HCT116 (cell line): ENCODE measurements around the gene LHFPL6. TPM values are rescaled to one million over a fixed set of nuclear protein-coding genes. Genes with fewer than 3 reads are reported as not detected.

ENCODE experiments used
- ATAC-seq: fragments of 200-7000 bp; cut with Tn5 transposase; 2 replicates; pipeline ENCODE4 v1.9.1; 2020; ENCODE audit warnings: mild to moderate bottlenecking, moderate library complexity
- BruUV-seq: library from RNA; stranded (reverse); fragments of 400-500 nt; replicated peaks from 2 replicates; lab custom pipeline; 2021; lab: Mats Ljungman, UMichigan
- CTCF ChIA-PET: fragments of 300-600 bp; sonication (Branson Sonifier 250); formaldehyde crosslinking; loops from one replicate; lab custom pipeline; 2021; ENCODE audit warnings: antibody characterized with exemption; lab: Charles Lee
- POLR2A ChIA-PET: fragments of 300-600, 350-600 bp; sonication (Branson Sonifier 250); formaldehyde crosslinking; loops from one replicate; lab custom pipeline; 2021; ENCODE audit warnings: antibody characterized with exemption; lab: Charles Lee
- RAD21 ChIA-PET, 2 experiments: fragments of 300-600 bp; sonication (Branson Sonifier 250); formaldehyde crosslinking; loops; one replicate each; lab custom pipeline; 2023; ENCODE audit warnings: low total read pairs in 2 of 2; ENCODE audit not compliant: uncharacterized antibody in 2 of 2, unreplicated experiment in 2 of 2, low non-redundant PET in 1 of 2; lab: Charles Lee
- DNase-seq: peaks from one replicate; pipeline ENCODE4 v3.0.0-alpha.2; 2010; ENCODE audit warnings: low read depth, low spot score
- H2AFZ ChIP-seq: fragments of 200-600 bp; shearing (Covaris generic), sonication (generic); 2 replicates; pipeline ENCODE4 v1.6.1; 2017; ENCODE audit warnings: low read depth, mixed run types, mixed read lengths, antibody characterized with exemption, low read length; ENCODE audit not compliant: poor library complexity, severe bottlenecking
- H3K27ac ChIP-seq: 2 replicates; pipeline ENCODE4 v1.5.1; 2012; ENCODE audit warnings: low read depth, low read length
- H3K27me3 ChIP-seq: fragments of 200-600 bp; sonication (generic); 2 replicates; pipeline ENCODE4 v1.6.1; 2016; ENCODE audit warnings: mixed run types, low read length, mixed read lengths; ENCODE audit not compliant: insufficient read depth
- H3K36me3 ChIP-seq, 2 experiments: fragments of 200-500 bp in 1 of 2; fragments of 200-600 bp in 1 of 2; sonication (Bioruptor generic) in 1 of 2; sonication (generic) in 1 of 2; 2 replicates each; pipeline versions ENCODE4 v1.5.1 to v1.6.1; 2014 to 2016; ENCODE audit warnings: low read length in 2 of 2, inconsistent platforms in 1 of 2, mixed read lengths in 1 of 2, mixed run types in 1 of 2; ENCODE audit not compliant: insufficient read depth in 2 of 2, control insufficient read depth in 1 of 2
- H3K4me1 ChIP-seq, 2 experiments: fragments of 200-600 bp in 1 of 2; sonication (generic) in 1 of 2; 2 replicates each; pipeline versions ENCODE4 v1.5.1 to v1.6.1; 2012 to 2017; ENCODE audit warnings: low read length in 2 of 2, inconsistent platforms in 1 of 2, mild to moderate bottlenecking in 1 of 2, mixed read lengths in 1 of 2, mixed run types in 1 of 2, moderate library complexity in 1 of 2; ENCODE audit not compliant: insufficient read depth in 2 of 2, control insufficient read depth in 1 of 2
- H3K4me2 ChIP-seq: fragments of 200-600 bp; sonication (generic); 2 replicates; pipeline ENCODE4 v1.6.1; 2017; ENCODE audit warnings: mixed run types, low read length, mixed read lengths
- H3K4me3 ChIP-seq, 2 experiments: fragments of 200-600 bp in 1 of 2; sonication (generic) in 1 of 2; replicated peaks in 1 of 2; 2 replicates each; pipeline ENCODE4 v1.5.1; 2011 to 2016; ENCODE audit warnings: low read length in 2 of 2, control low read depth in 1 of 2, low read depth in 1 of 2, mild to moderate bottlenecking in 1 of 2, mixed read lengths in 1 of 2, mixed run types in 1 of 2
- H3K79me2 ChIP-seq: fragments of 200-600 bp; sonication (generic); 2 replicates; pipeline ENCODE4 v1.6.1; 2017; ENCODE audit warnings: mild to moderate bottlenecking, mixed run types, low read length, moderate library complexity, mixed read lengths; ENCODE audit not compliant: insufficient read depth
- H3K9ac ChIP-seq: fragments of 200-600 bp; sonication (generic); 2 replicates; pipeline ENCODE4 v1.6.1; 2016; ENCODE audit warnings: low read length, mixed read lengths
- H3K9me2 ChIP-seq: fragments of 200-600 bp; sonication (generic), shearing (Covaris generic); 2 replicates; pipeline ENCODE4 v1.6.1; 2017; ENCODE audit warnings: mixed run types, mild to moderate bottlenecking, moderate library complexity; ENCODE audit not compliant: insufficient read depth
- H3K9me3 ChIP-seq, 2 experiments: fragments of 200-500 bp in 1 of 2; fragments of 200-600 bp in 1 of 2; sonication (Bioruptor generic) in 1 of 2; sonication (generic) in 1 of 2; 2 replicates each; pipeline ENCODE4 v1.6.1; 2014 to 2017; ENCODE audit warnings: low read length in 2 of 2, mixed read lengths in 2 of 2, inconsistent platforms in 1 of 2, low read depth in 1 of 2, mild to moderate bottlenecking in 1 of 2, mixed run types in 1 of 2, moderate library complexity in 1 of 2; ENCODE audit not compliant: control insufficient read depth in 1 of 2, insufficient read depth in 1 of 2
- H4K20me1 ChIP-seq: fragments of 200-600 bp; sonication (generic), shearing (Covaris generic); 2 replicates; pipeline ENCODE4 v1.6.1; 2017; ENCODE audit warnings: mixed run types, mild to moderate bottlenecking, moderate library complexity; ENCODE audit not compliant: insufficient read depth
- ATF3 ChIP-seq: IDR thresholded peaks from 2 replicates; pipeline ENCODE4 v1.6.1; 2012
- CBX3 ChIP-seq: IDR thresholded peaks from 2 replicates; pipeline ENCODE4 v1.6.1; 2012; ENCODE audit warnings: low read depth
- CTCF ChIP-seq, 3 experiments: fragments of 200-600 bp in 1 of 3; sonication (generic) in 1 of 3; IDR thresholded peaks in 2 of 3; conservative IDR thresholded peaks in 1 of 3; 2 replicates each; pipeline ENCODE4 v1.5.1; 2012 to 2017; ENCODE audit warnings: low read depth in 2 of 3, low read length in 2 of 3, antibody characterized with exemption in 1 of 3, borderline replicate concordance in 1 of 3, control low read depth in 1 of 3, mild to moderate bottlenecking in 1 of 3, mixed read lengths in 1 of 3, mixed run types in 1 of 3, moderate library complexity in 1 of 3; ENCODE audit not compliant: insufficient read depth in 1 of 3
- EGR1 ChIP-seq: IDR thresholded peaks from 2 replicates; pipeline ENCODE4 v1.6.1; 2012; ENCODE audit warnings: low read depth
- ELF1 ChIP-seq: IDR thresholded peaks from 2 replicates; pipeline ENCODE4 v1.6.1; 2012; ENCODE audit warnings: low read depth, borderline replicate concordance
- POLR2A ChIP-seq: IDR thresholded peaks from 2 replicates; pipeline ENCODE4 v1.7.0; 2011; ENCODE audit warnings: borderline replicate concordance; ENCODE audit not compliant: insufficient read depth, insufficient read length; ENCODE audit errors: extremely low read depth
- REST ChIP-seq: IDR thresholded peaks from 2 replicates; pipeline ENCODE4 v1.6.1; 2012; ENCODE audit warnings: low read depth
- SIN3A ChIP-seq: IDR thresholded peaks from 2 replicates; pipeline ENCODE4 v1.6.1; 2012; ENCODE audit warnings: low read depth
- SRF ChIP-seq: IDR thresholded peaks from 2 replicates; pipeline ENCODE4 v1.6.1; 2012; ENCODE audit warnings: low read depth
- TCF7L2 ChIP-seq: IDR thresholded peaks from 2 replicates; pipeline ENCODE4 v1.7.0; 2011; ENCODE audit warnings: borderline replicate concordance, inconsistent platforms; ENCODE audit not compliant: insufficient read depth, insufficient read length; ENCODE audit errors: extremely low read depth
- YY1 ChIP-seq: IDR thresholded peaks from 2 replicates; pipeline ENCODE4 v1.6.1; 2011; ENCODE audit warnings: low read length, low read depth, moderate library complexity, mild to moderate bottlenecking; ENCODE audit not compliant: insufficient replicate concordance; ENCODE audit errors: extremely low read depth
- ZFX ChIP-seq: fragments of 450-650 bp; IDR thresholded peaks from 2 replicates; pipeline ENCODE4 v1.6.1; 2017
- intact Hi-C: fragments of 100-400 bp; cut with micrococcal nuclease; formaldehyde crosslinking; loops from 2 replicates; pipeline ENCODE4 v1.10.0; 2022
- total RNA-seq: library from RNA; stranded (reverse); gene quantifications from one replicate; pipeline ENCODE4 v1.2.1, GENCODE V29; 2021; ENCODE audit not compliant: unreplicated experiment

The LHFPL6 gene
- total RNA-seq, 1 experiment from 2014 or later, result 0.22 TPM

- Histone ChIP-seq H3K4me2 (no peak overlapping the region), H4K20me1 (no peaks in the 10 kb centered on the region), H3K9ac (no peak overlapping the region), H3K4me1 (peaks cover 0 to 15% of the 10 kb centered on the region in 2 experiments; a peak in 2 of 4 replicates), H2AFZ (no peak overlapping the region), H3K27me3 (no peaks in the 10 kb centered on the region), H3K9me2 (no peaks in the 10 kb centered on the region), H3K36me3 (no peaks in the 10 kb centered on the region), H3K4me3 (no peak overlapping the region), H3K9me3 (no peaks in the 10 kb centered on the region), H3K79me2 (no peaks in the 10 kb centered on the region), H3K27ac (no peak overlapping the region)
- intact Hi-C loops, result no loop called here
- TF ChIP-seq SIN3A (no peak), EGR1 (no peak)
- no peak for DNase-seq
- no TSS peak for BruUV-seq
- ChIA-PET POLR2A (no interaction called here), RAD21 (no interaction called here), CTCF (no interaction called here)
- ATAC-seq, result no peak
Measured at GRCh38 chr13:39525506-39525905, 77.5 kb downstream of the LHFPL6 start.

GRCh38 chr13:39524795-39525194 is 78.2 kb downstream of the LHFPL6 start:
- TF ChIP-seq TCF7L2 (no peak), CTCF (IDR thresholded peaks at IDR 0.05 in 2 of 3, conservative IDR thresholded peaks at IDR 0.05 in 1 of 3; ENCODE audit: borderline replicate concordance in 1 of 3, insufficient read depth in 1 of 3, low read depth in 2 of 3, low read length in 2 of 3) (no peak), ATF3 (no peak), ZFX (no peak), CBX3 (no peak), SRF (no peak), YY1 (no peak), ELF1 (no peak), POLR2A (no peak), REST (no peak)
- TF ChIP-seq, all 23 proteins: peak for 0
- Histone ChIP-seq H3K9ac (no peak overlapping the region), H3K79me2 (no peaks in the 10 kb centered on the region), H3K9me3 (no peaks in the 10 kb centered on the region), H3K4me1 (peaks cover 0 to 15% of the 10 kb centered on the region in 2 experiments; a peak in 2 of 4 replicates), H3K27me3 (no peaks in the 10 kb centered on the region), H4K20me1 (no peaks in the 10 kb centered on the region), H3K4me2 (no peak overlapping the region), H3K27ac (no peak overlapping the region), H2AFZ (no peak overlapping the region), H3K36me3 (no peaks in the 10 kb centered on the region), H3K4me3 (no peak overlapping the region), H3K9me2 (no peaks in the 10 kb centered on the region)
- RAD21 ChIA-PET, result no interaction called here
- CTCF ChIA-PET, result no interaction called here
- DNase-seq (no peak), ATAC-seq (no peak)
- POLR2A ChIA-PET, result no interaction called here
- intact Hi-C loops, result no loop called here
- BruUV-seq, result no TSS peak
